SK-N-SH (cell line): ENCODE data around the gene LRTM1. TPM values are rescaled to one million over a fixed set of nuclear protein-coding genes. Genes with fewer than 3 reads are reported as not detected.

Experiments
- CTCF ChIA-PET: fragments of 300-600, 350-600 bp; formaldehyde crosslinking; extraction: SDS; loops from one replicate; lab custom pipeline; 2021; lab: Yijun Ruan, JAX
- POLR2A ChIA-PET: fragments of 350-600 bp; sonication (Branson Sonifier 250); formaldehyde crosslinking; extraction: SDS; loops from one replicate; lab custom pipeline; 2020; ENCODE audit warnings: antibody characterized with exemption, inconsistent platforms; lab: Yijun Ruan, JAX
- DNase-seq: peaks from one replicate; pipeline ENCODE4 v3.0.0; 2012
- H2AFZ ChIP-seq: fragments of 200-600 bp; sonication (generic); 2 replicates; pipeline ENCODE4 v1.8.1; 2016; ENCODE audit warnings: antibody characterized with exemption, mild to moderate bottlenecking, low read depth
- H3F3A ChIP-seq: fragments of 200-600 bp; sonication (generic); replicated peaks from 2 replicates; pipeline ENCODE3; 2016; ENCODE audit warnings: antibody characterized with exemption, mild to moderate bottlenecking; ENCODE audit not compliant: insufficient read depth
- H3K27ac ChIP-seq, 2 experiments: fragments of 200-500 bp in 1 of 2; fragments of 200-600 bp in 1 of 2; sonication (Bioruptor generic) in 1 of 2; sonication (generic), shearing (Covaris generic) in 1 of 2; 2 replicates each; pipeline versions ENCODE4 v1.5.1 to v1.6.1; 2014 to 2016; ENCODE audit warnings: low read depth in 2 of 2, inconsistent platforms in 1 of 2, low read length in 1 of 2, mild to moderate bottlenecking in 1 of 2, mixed read lengths in 1 of 2
- H3K27me3 ChIP-seq: fragments of 200-600 bp; sonication (generic), shearing (Covaris generic); 2 replicates; pipeline ENCODE4 v1.6.1; 2016; ENCODE audit warnings: mixed run types; ENCODE audit not compliant: insufficient read depth
- H3K36me3 ChIP-seq, 2 experiments: fragments of 200-500 bp in 1 of 2; fragments of 200-600 bp in 1 of 2; sonication (Bioruptor generic) in 1 of 2; sonication (generic) in 1 of 2; replicated peaks in 1 of 2; 2 replicates each; pipeline versions ENCODE3 to v1.5.1; 2014 to 2016; ENCODE audit warnings: low read length in 1 of 2, mild to moderate bottlenecking in 1 of 2; ENCODE audit not compliant: insufficient read depth in 2 of 2, control insufficient read depth in 1 of 2
- H3K4me1 ChIP-seq, 2 experiments: fragments of 200-500 bp in 1 of 2; fragments of 200-600 bp in 1 of 2; sonication (Bioruptor generic) in 1 of 2; sonication (generic), shearing (Covaris generic) in 1 of 2; 2 replicates each; pipeline versions ENCODE4 v1.5.1 to v1.6.1; 2014 to 2016; ENCODE audit warnings: low read depth in 1 of 2, low read length in 1 of 2, mixed run types in 1 of 2; ENCODE audit not compliant: insufficient read depth in 2 of 2, control insufficient read depth in 1 of 2
- H3K4me2 ChIP-seq: fragments of 200-600 bp; sonication (generic), shearing (Covaris generic); 2 replicates; pipeline ENCODE4 v1.6.1; 2017; ENCODE audit warnings: mixed run types
- H3K4me3 ChIP-seq, 2 experiments: fragments of 200-500 bp in 1 of 2; fragments of 200-600 bp in 1 of 2; sonication (Bioruptor generic) in 1 of 2; sonication (generic), shearing (Covaris generic) in 1 of 2; 2 replicates each; pipeline versions ENCODE4 v1.5.1 to v1.8.1; 2014 to 2016; ENCODE audit warnings: low read depth in 2 of 2, inconsistent platforms in 1 of 2, low read length in 1 of 2, mild to moderate bottlenecking in 1 of 2, mixed read lengths in 1 of 2, moderate library complexity in 1 of 2
- H3K79me2 ChIP-seq: fragments of 200-600 bp; sonication (generic); 2 replicates; pipeline ENCODE4 v1.8.1; 2017; ENCODE audit warnings: mild to moderate bottlenecking; ENCODE audit not compliant: insufficient read depth
- H3K9ac ChIP-seq: fragments of 200-600 bp; sonication (generic); 2 replicates; pipeline ENCODE4 v1.6.1; 2017; ENCODE audit warnings: mixed run types
- H3K9me2 ChIP-seq: fragments of 200-600 bp; sonication (generic); 2 replicates; pipeline ENCODE4 v1.6.1; 2017; ENCODE audit warnings: mixed run types
- H3K9me3 ChIP-seq: fragments of 200-600 bp; sonication (generic); 2 replicates; pipeline ENCODE4 v1.6.1; 2017; ENCODE audit warnings: mixed run types, mild to moderate bottlenecking, moderate library complexity
- H4K20me1 ChIP-seq: fragments of 200-600 bp; sonication (generic); 2 replicates; pipeline ENCODE4 v1.6.1; 2017; ENCODE audit warnings: mild to moderate bottlenecking, mixed run types; ENCODE audit not compliant: insufficient read depth
- FOXJ3 ChIP-seq: sonication (generic); formaldehyde crosslinking; IDR thresholded peaks from 2 replicates; pipeline ENCODE4 v1.5.1; 2020; ENCODE audit warnings: mild to moderate bottlenecking, missing genetic modification reagents
- NFIC ChIP-seq: IDR thresholded peaks from 2 replicates; pipeline ENCODE4 v1.4.0; 2012; ENCODE audit warnings: borderline replicate concordance
- PBX3 ChIP-seq: IDR thresholded peaks from 2 replicates; pipeline ENCODE4; 2012
- RFX5 ChIP-seq: IDR thresholded peaks from 2 replicates; pipeline ENCODE4 v1.6.1; 2012; ENCODE audit warnings: mild to moderate bottlenecking, improper control_type of control experiment, low read length
- RXRA ChIP-seq: IDR thresholded peaks from 2 replicates; pipeline ENCODE4 v1.4.0; 2012; ENCODE audit warnings: low read depth, mild to moderate bottlenecking, borderline replicate concordance
- TCF12 ChIP-seq: IDR thresholded peaks from 2 replicates; pipeline ENCODE4 v1.4.0; 2012
- TEAD4 ChIP-seq: IDR thresholded peaks from 2 replicates; pipeline ENCODE4 v1.4.0; 2012; ENCODE audit warnings: mild to moderate bottlenecking, borderline replicate concordance; ENCODE audit not compliant: insufficient read depth
- YY1 ChIP-seq: IDR thresholded peaks from 2 replicates; pipeline ENCODE4 v1.4.0; 2012; ENCODE audit warnings: low read depth, mild to moderate bottlenecking
- WGBS: methylation state at CpG from one replicate; pipeline ENCODE4 v1.1.6; 2017; ENCODE audit warnings: low lambda C conversion rate; 5-methylcytosine and 5-hydroxymethylcytosine counted together
- polyA plus RNA-seq, 3 experiments: library from polyadenylated mRNA; depleted of rRNA; stranded (reverse); fragments of >200 nt; gene quantifications; 2 replicates each; pipeline ENCODE4 v1.2.3, GENCODE V29; 2012
- TF ChIP-seq, protein P1 (sequence below): fragments of 200-600 bp; sonication (generic); IDR thresholded peaks from 2 replicates; pipeline ENCODE4 v1.6.1; 2017; ENCODE audit warnings: antibody characterized with exemption, mild to moderate bottlenecking, moderate library complexity
- TF ChIP-seq, protein P2 (sequence below): fragments of 150-350 bp; IDR thresholded peaks from 2 replicates; pipeline ENCODE4 v1.6.1; 2016; ENCODE audit warnings: mild to moderate bottlenecking, low read depth, low read length

LRTM1 gene
- polyA plus RNA-seq, 1 of the 3 experiments (the other 2 are of a cell fraction) = 0.03 TPM

- POLR2A ChIA-PET = no interaction called here
- Histone ChIP-seq H3K9me2 (no peaks in the 10 kb centered on the region), H3K4me2 (no peak overlapping the region), H2AFZ (no peak overlapping the region), H3K9ac (no peak overlapping the region), H3F3A (peaks cover 22% of the 10 kb centered on the region), H3K4me3 (no peak overlapping the region), H3K4me1 (peaks cover 5 to 19% of the 10 kb centered on the region in 2 experiments), H3K27ac (peak overlapping the region in 1 of 2 experiments; percentile 75; a peak in 3 of 4 replicates), H3K9me3 (no peaks in the 10 kb centered on the region), H3K79me2 (no peaks in the 10 kb centered on the region), H3K36me3 (no peaks in the 10 kb centered on the region), H3K27me3 (no peaks in the 10 kb centered on the region), H4K20me1 (no peaks in the 10 kb centered on the region)
- WGBS = 95% methylated on average over 5 of the region's 12 CpGs
- TF ChIP-seq, protein P1, sequence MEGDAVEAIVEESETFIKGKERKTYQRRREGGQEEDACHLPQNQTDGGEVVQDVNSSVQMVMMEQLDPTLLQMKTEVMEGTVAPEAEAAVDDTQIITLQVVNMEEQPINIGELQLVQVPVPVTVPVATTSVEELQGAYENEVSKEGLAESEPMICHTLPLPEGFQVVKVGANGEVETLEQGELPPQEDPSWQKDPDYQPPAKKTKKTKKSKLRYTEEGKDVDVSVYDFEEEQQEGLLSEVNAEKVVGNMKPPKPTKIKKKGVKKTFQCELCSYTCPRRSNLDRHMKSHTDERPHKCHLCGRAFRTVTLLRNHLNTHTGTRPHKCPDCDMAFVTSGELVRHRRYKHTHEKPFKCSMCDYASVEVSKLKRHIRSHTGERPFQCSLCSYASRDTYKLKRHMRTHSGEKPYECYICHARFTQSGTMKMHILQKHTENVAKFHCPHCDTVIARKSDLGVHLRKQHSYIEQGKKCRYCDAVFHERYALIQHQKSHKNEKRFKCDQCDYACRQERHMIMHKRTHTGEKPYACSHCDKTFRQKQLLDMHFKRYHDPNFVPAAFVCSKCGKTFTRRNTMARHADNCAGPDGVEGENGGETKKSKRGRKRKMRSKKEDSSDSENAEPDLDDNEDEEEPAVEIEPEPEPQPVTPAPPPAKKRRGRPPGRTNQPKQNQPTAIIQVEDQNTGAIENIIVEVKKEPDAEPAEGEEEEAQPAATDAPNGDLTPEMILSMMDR = no peak
- no peak for TF ChIP-seq NFIC
- TF ChIP-seq, protein P2, sequence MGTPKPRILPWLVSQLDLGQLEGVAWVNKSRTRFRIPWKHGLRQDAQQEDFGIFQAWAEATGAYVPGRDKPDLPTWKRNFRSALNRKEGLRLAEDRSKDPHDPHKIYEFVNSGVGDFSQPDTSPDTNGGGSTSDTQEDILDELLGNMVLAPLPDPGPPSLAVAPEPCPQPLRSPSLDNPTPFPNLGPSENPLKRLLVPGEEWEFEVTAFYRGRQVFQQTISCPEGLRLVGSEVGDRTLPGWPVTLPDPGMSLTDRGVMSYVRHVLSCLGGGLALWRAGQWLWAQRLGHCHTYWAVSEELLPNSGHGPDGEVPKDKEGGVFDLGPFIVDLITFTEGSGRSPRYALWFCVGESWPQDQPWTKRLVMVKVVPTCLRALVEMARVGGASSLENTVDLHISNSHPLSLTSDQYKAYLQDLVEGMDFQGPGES = no peak
- CTCF ChIA-PET = no interaction called here
- no peak for DNase-seq
Measured at GRCh38 chr3:54918516-54918915, 9.3 kb downstream of the LRTM1 start.

DNA sequence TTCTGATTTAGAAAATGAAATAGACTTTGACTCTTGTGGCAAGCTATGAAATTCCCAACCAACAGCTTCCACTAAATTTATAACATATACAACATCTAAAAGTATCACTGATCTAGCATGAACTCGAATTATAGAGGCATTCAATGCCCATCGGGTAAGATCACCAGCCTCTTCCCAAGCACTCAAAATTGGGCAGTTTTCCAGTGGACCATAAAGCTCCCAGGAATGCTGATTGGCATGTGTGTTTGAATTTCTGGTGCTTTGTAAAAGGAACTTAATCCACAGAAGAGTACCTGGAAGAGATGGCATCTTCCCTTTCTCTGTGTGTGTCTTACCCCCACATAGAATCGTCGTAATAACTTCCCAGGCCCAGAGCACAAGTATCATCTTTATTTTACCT is 10.0 kb downstream of the LRTM1 start:
- Histone ChIP-seq H3K27me3 (no peaks in the 10 kb centered on the region), H3K4me2 (no peak overlapping the region), H3K9me2 (no peaks in the 10 kb centered on the region), H3K9me3 (no peaks in the 10 kb centered on the region), H3K4me1 (peaks cover 5 to 19% of the 10 kb centered on the region in 2 experiments), H3K4me3 (no peak overlapping the region), H3K27ac (peak overlapping the region; percentile 74 to 75), H3K9ac (no peak overlapping the region), H2AFZ (peak overlapping the region; percentile 57; the same call in 1 of the 2 replicates), H3K79me2 (no peaks in the 10 kb centered on the region), H3F3A (peaks cover 22% of the 10 kb centered on the region), H4K20me1 (no peaks in the 10 kb centered on the region), H3K36me3 (no peaks in the 10 kb centered on the region)
- 62% methylated on average over 4 of the region's 4 CpGs for WGBS
- ChIA-PET POLR2A (no interaction called here), CTCF (no interaction called here)
- TF ChIP-seq FOXJ3 (CRISPR knock-in tag) = no peak
- 0 out of 2 replicates have a peak, but pooled peaks have one; percentile 12 for TF ChIP-seq TEAD4
- TF ChIP-seq RFX5 = no peak
- TF ChIP-seq PBX3 = peak; percentile 66
- no peak for TF ChIP-seq YY1
- no peak for TF ChIP-seq RXRA
- peak; percentile 33; the same call in 1 of the 2 replicates for TF ChIP-seq TCF12
- peak; percentile 46 for TF ChIP-seq NFIC
- DNase-seq = no peak
